MCF 10A (cell line): Measurements from ENCODE around the gene GEMIN8. TPM values are rescaled to one million over a fixed set of nuclear protein-coding genes. Genes with fewer than 3 reads are reported as not detected.

ENCODE experiments used
- BruUV-seq: library from RNA; stranded (reverse); fragments of 400-500 nt; replicated peaks from 2 replicates; lab custom pipeline; 2021; lab: Mats Ljungman, UMichigan
- CTCF ChIA-PET: fragments of 300-600 bp; sonication (Branson Sonifier 250); formaldehyde crosslinking; extraction: SDS; loops from one replicate; lab custom pipeline; 2021; ENCODE audit warnings: antibody characterized with exemption, inconsistent platforms; lab: Yijun Ruan, JAX
- POLR2A ChIA-PET: fragments of 300-600, 350-650 bp; sonication (Branson Sonifier 250); formaldehyde crosslinking; extraction: SDS; loops from one replicate; lab custom pipeline; 2020; ENCODE audit warnings: antibody characterized with exemption, inconsistent platforms; lab: Yijun Ruan, JAX
- DNase-seq: peaks from one replicate; pipeline ENCODE4 v3.0.0-alpha.2; 2018; ENCODE audit not compliant: unreplicated experiment
- H3K27ac Mint-ChIP-seq: one replicate; pipeline ENCODE4 v1.8.0; 2022; ENCODE audit warnings: mild to moderate bottlenecking, low read depth, mixed read lengths; ENCODE audit not compliant: unreplicated experiment
- H3K27me3 Mint-ChIP-seq: one replicate; pipeline ENCODE4 v1.8.0; 2022; ENCODE audit warnings: mixed read lengths; ENCODE audit not compliant: insufficient read depth, unreplicated experiment
- H3K36me3 Mint-ChIP-seq: one replicate; pipeline ENCODE4 v1.8.0; 2022; ENCODE audit warnings: mild to moderate bottlenecking, moderate library complexity, mixed read lengths; ENCODE audit not compliant: insufficient read depth, unreplicated experiment
- H3K4me1 Mint-ChIP-seq: one replicate; pipeline ENCODE4 v1.8.0; 2022; ENCODE audit warnings: mixed read lengths; ENCODE audit not compliant: insufficient read depth, unreplicated experiment
- H3K4me3 Mint-ChIP-seq: one replicate; pipeline ENCODE4 v1.8.0; 2022; ENCODE audit warnings: mild to moderate bottlenecking, moderate library complexity, mixed read lengths; ENCODE audit not compliant: unreplicated experiment
- H3K9me3 Mint-ChIP-seq: one replicate; pipeline ENCODE4 v1.8.0; 2022; ENCODE audit warnings: mixed read lengths; ENCODE audit not compliant: unreplicated experiment
- intact Hi-C: fragments of 100-400 bp; cut with micrococcal nuclease; formaldehyde crosslinking; loops from 2 replicates; pipeline ENCODE4 v1.14.1; 2022
- total RNA-seq: library from RNA; stranded (reverse); gene quantifications from 2 replicates; pipeline ENCODE4 v1.2.3, GENCODE V29; 2022
- TF ChIP-seq, protein P1 (sequence below): fragments of 200-600 bp; IDR thresholded peaks from one replicate; pipeline ENCODE4 v1.8.0; 2022; ENCODE audit warnings: antibody characterized with exemption, mild to moderate bottlenecking; ENCODE audit not compliant: unreplicated experiment

Gene GEMIN8
- total RNA-seq, 1 experiment from 2014 or later = 28.2 TPM

DNA sequence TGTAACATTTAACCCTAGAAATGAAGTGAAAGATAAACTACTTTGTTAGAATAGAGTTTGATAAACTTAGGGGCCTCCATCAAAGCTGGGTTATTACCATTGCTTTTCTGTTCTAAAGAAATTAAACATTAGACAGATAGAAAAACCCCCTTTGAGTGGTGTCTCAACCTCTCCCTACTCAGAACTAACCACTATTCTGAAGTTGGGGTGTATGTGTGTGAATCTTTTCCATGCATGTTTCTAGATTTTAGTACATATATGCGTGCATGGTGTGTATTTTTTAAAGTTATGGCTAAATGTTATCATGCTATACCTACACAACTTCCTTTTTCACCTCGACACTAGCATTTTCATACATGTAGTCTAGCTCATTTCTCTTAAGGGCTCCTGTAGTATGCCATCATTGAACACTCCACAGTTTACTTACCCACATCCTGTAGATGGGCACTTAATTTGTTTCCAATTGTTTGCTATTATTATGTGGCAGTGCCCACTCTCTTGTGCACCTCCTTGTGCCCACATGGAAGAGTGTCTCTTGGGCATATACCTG, 25.7 kb downstream of the GEMIN8 start:
- intact Hi-C loops = no loop called here
- no peaks in the 10 kb centered on the region for H3K27me3 Mint-ChIP-seq
- TF ChIP-seq, protein P1, sequence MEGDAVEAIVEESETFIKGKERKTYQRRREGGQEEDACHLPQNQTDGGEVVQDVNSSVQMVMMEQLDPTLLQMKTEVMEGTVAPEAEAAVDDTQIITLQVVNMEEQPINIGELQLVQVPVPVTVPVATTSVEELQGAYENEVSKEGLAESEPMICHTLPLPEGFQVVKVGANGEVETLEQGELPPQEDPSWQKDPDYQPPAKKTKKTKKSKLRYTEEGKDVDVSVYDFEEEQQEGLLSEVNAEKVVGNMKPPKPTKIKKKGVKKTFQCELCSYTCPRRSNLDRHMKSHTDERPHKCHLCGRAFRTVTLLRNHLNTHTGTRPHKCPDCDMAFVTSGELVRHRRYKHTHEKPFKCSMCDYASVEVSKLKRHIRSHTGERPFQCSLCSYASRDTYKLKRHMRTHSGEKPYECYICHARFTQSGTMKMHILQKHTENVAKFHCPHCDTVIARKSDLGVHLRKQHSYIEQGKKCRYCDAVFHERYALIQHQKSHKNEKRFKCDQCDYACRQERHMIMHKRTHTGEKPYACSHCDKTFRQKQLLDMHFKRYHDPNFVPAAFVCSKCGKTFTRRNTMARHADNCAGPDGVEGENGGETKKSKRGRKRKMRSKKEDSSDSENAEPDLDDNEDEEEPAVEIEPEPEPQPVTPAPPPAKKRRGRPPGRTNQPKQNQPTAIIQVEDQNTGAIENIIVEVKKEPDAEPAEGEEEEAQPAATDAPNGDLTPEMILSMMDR = no peak
- H3K4me3 Mint-ChIP-seq = no peak overlapping the region
- no peak for DNase-seq
- no peak overlapping the region for H3K27ac Mint-ChIP-seq
- H3K9me3 Mint-ChIP-seq = no peaks in the 10 kb centered on the region
- no TSS peak for BruUV-seq
- ChIA-PET POLR2A (no interaction called here), CTCF (interaction anchor here (0.6 to 1.6 kb wide), 2 partner anchors 10 to 35 kb away, joined by 3 read pairs; no protein-coding TSS in a partner anchor)
- H3K36me3 Mint-ChIP-seq = peaks cover 19% of the 10 kb centered on the region
- no peaks in the 10 kb centered on the region for H3K4me1 Mint-ChIP-seq

DNA sequence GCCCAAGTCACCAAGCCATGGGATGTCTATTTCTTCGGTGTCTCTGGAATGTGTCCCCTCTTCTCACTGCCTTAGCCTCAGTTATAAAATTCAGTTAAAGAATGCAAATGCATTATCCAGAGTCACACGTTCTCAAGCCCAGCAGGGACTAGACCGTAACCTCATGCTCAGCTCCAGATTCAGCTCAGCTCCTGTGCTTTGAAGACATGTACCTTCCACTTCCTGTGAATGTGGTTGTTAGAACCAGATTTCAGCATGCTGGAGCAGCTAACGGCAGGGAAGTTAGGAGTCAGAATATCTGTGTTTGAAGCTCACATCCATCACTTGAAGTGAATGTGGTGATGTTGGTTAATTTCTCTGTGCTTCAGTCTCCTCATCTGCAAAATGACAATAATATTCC, 26.7 kb downstream of the GEMIN8 start:
- TF ChIP-seq, protein P1 = no peak
- Mint-ChIP-seq H3K4me3 (no peak overlapping the region), H3K4me1 (no peaks in the 10 kb centered on the region), H3K27me3 (no peaks in the 10 kb centered on the region), H3K27ac (no peak overlapping the region), H3K36me3 (peaks cover 11% of the 10 kb centered on the region), H3K9me3 (no peaks in the 10 kb centered on the region)
- POLR2A ChIA-PET = no interaction called here
- intact Hi-C loops = no loop called here
- DNase-seq = no peak
- CTCF ChIA-PET = interaction anchor here (1.6 kb wide), 1 partner anchor 9 kb away, joined by 3 read pairs; no protein-coding TSS in a partner anchor
- no TSS peak for BruUV-seq

DNA sequence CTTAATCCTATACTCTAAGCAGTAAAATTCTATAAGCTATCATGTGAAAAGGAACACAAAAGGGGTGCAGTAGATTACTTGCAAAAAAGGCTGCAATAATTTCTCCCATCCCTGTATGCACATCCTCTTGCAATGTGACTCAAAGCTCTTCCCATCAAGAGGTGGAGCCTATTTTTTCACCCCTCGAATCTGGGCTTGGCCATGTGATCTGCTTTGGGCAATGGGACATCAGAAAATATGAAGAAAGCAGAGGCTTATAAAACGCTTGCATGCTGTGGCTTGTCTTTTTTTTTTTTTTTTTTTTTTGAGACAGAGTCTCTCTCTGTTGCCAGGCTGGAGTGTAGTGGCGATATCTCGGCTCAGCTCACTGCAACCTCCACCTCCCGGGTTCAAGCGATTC, 33.0 kb downstream of the GEMIN8 start:
- POLR2A ChIA-PET = no interaction called here
- intact Hi-C loops = no loop called here
- Mint-ChIP-seq H3K27ac (no peak overlapping the region), H3K4me1 (no peaks in the 10 kb centered on the region), H3K9me3 (no peaks in the 10 kb centered on the region), H3K36me3 (no peaks in the 10 kb centered on the region), H3K4me3 (no peak overlapping the region), H3K27me3 (peaks cover 44% of the 10 kb centered on the region)
- CTCF ChIA-PET = interaction anchor here (0.5 kb wide), 1 partner anchor 338 kb away, joined by 4 read pairs; no protein-coding TSS in a partner anchor
- TF ChIP-seq, protein P1 = no peak
- BruUV-seq = no TSS peak
- DNase-seq = peak; percentile 11

DNA sequence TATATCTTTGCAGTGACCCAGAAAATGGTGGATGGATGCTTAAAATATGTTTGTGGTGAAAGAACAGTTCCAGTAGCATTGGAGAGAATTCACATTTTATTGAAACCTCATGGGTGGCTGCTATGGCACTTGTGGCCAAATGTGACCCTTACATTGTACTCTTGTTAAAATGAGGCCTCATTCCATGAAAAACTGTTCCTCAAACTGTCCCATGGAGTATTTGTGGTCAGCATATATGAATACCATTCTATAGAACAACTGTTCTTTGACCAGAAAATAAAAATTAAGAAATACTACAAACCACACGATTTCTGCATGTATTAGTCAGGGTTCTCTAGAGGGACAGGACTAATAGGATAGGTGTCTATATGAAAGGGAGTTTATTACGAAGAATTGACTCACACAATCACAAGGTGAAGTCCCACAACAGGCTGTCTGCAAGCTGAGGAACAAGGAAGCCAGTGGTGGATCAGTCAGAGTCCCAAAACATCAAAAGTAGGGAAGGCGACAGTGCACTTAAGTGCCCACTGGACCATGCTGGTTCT, 35.1 kb downstream of the GEMIN8 start:
- H3K27me3 Mint-ChIP-seq = peaks cover 59% of the 10 kb centered on the region
- DNase-seq = peak; percentile 19
- POLR2A ChIA-PET = interaction anchor here (1.1 kb wide), 1 partner anchor 13 kb away, joined by 3 read pairs; no protein-coding TSS in a partner anchor
- H3K4me1 Mint-ChIP-seq = no peaks in the 10 kb centered on the region
- CTCF ChIA-PET = interaction anchor here (1.4 kb wide), 1 partner anchor 9 kb away, joined by 3 read pairs; no protein-coding TSS in a partner anchor
- H3K9me3 Mint-ChIP-seq = no peaks in the 10 kb centered on the region
- intact Hi-C loops = no loop called here
- no peak overlapping the region for H3K4me3 Mint-ChIP-seq
- BruUV-seq = no TSS peak
- no peak overlapping the region for H3K27ac Mint-ChIP-seq
- TF ChIP-seq, protein P1 = no peak
- no peaks in the 10 kb centered on the region for H3K36me3 Mint-ChIP-seq
